ENCODE results near the gene LRRC38. TPM values are rescaled to one million over a fixed set of nuclear protein-coding genes. Genes with fewer than 3 reads are reported as not detected.
"Not testable (repeated sequence)": the region's sequence is repeated elsewhere in the genome, so short reads cannot be mapped to it uniquely, and the experiment has no call there.

Gene LRRC38
- polyA plus RNA-seq, 1 donor, result 0.22 TPM

- peaks cover 8% of the 10 kb centered on the region for H3K9me3 ChIP-seq (ENCODE audit: control insufficient read depth, low read depth, low read length)
- no CpG with 5 or more reads among the region's 3 CpGs for WGBS (ENCODE audit: insufficient coverage, low lambda C conversion rate)
- DNase-seq, result no peak
- H3K27me3 ChIP-seq (ENCODE audit: control insufficient read depth, insufficient read depth, low read length), result no peaks in the 10 kb centered on the region
- no peak overlapping the region for H3K27ac ChIP-seq (ENCODE audit: low read length)
- H3K36me3 ChIP-seq (ENCODE audit: control insufficient read depth, insufficient read depth, low read length), result no peaks in the 10 kb centered on the region
- H3K4me3 ChIP-seq (ENCODE audit: low read length), result no peak overlapping the region
- no peaks in the 10 kb centered on the region for H3K4me1 ChIP-seq (ENCODE audit: control insufficient read depth, insufficient read depth, low read length)
These were observed 78.3 kb downstream of the LRRC38 start for GRCh38 chr1:13435458-13435857.

GRCh38 chr1:13433694-13434358 lies 80.0 kb downstream of the LRRC38 start:
- DNase-seq, result not testable (repeated sequence)
- WGBS (ENCODE audit: insufficient coverage, low lambda C conversion rate), result no CpG with 5 or more reads among the region's 32 CpGs

DNA sequence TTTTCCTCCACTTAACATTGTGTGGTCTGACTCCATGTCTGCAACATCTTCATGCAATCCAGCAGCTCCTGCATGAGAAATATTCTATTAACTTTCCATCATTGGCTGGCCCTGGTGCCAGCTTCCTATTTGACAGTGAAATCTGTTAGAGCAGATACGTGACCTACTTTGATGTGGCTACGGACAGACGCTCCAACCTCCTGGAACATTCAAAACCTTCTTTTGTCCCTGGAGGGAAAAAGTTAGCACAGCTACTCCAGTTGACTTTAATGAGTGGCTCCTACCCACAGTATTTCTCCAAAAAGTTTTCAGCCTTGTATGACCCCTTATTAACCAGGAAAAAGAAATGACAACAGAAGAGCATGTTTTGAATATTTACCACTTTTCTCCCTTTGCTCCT lies 81.6 kb downstream of the LRRC38 start:
- H3K27me3 ChIP-seq (ENCODE audit: control insufficient read depth, insufficient read depth, low read length), result no peaks in the 10 kb centered on the region

More at GRCh38 chr1:13433694-13434358, 80.0 kb downstream of the LRRC38 start:
- H3K4me3 ChIP-seq (ENCODE audit: low read length); H3K4me1 ChIP-seq (ENCODE audit: control insufficient read depth, insufficient read depth, low read length); H3K36me3 ChIP-seq (ENCODE audit: control insufficient read depth, insufficient read depth, low read length); H3K27me3 ChIP-seq (ENCODE audit: control insufficient read depth, insufficient read depth, low read length); H3K27ac ChIP-seq (ENCODE audit: low read length): not testable (repeated sequence)
- peaks cover 11% of the 10 kb centered on the region for H3K9me3 ChIP-seq (ENCODE audit: control insufficient read depth, low read depth, low read length)

DNA sequence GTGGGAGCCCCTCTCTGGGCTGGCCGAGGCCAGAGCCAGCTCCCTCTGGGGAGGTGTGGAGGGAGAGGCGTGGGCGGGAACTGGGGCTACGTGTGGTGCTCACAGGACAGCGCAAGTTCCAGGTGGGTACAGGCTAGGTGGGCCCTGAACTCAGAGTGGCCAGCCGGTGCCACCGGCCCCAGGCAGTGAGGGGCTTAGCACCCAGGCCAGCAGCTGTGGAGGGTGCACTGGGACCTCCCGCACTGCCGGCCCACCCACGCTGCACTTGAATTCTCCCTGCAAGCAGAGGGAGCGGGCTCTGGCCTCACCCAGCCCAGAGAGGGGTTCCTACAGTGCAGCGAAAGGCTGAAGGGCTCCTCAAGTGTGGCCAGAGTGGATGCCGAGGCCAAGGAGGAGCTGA lies 83.3 kb downstream of the LRRC38 start:
- Histone ChIP-seq H3K36me3 (ENCODE audit: control insufficient read depth, insufficient read depth, low read length) (no peaks in the 10 kb centered on the region), H3K27me3 (ENCODE audit: control insufficient read depth, insufficient read depth, low read length) (no peaks in the 10 kb centered on the region), H3K4me1 (ENCODE audit: control insufficient read depth, insufficient read depth, low read length) (no peaks in the 10 kb centered on the region), H3K4me3 (ENCODE audit: low read length) (no peak overlapping the region), H3K27ac (ENCODE audit: low read length) (no peak overlapping the region), H3K9me3 (ENCODE audit: control insufficient read depth, low read depth, low read length) (peaks cover 11% of the 10 kb centered on the region)
- no peak for DNase-seq
- no CpG with 5 or more reads among the region's 13 CpGs for WGBS (ENCODE audit: insufficient coverage, low lambda C conversion rate)

More for the DNA sequence above, 81.6 kb downstream of the LRRC38 start:
- peaks cover 11% of the 10 kb centered on the region for H3K9me3 ChIP-seq (ENCODE audit: control insufficient read depth, low read depth, low read length)
- H3K36me3 ChIP-seq (ENCODE audit: control insufficient read depth, insufficient read depth, low read length), result no peaks in the 10 kb centered on the region
- WGBS (ENCODE audit: insufficient coverage, low lambda C conversion rate), result no CpG with 5 or more reads among the region's 3 CpGs
- H3K4me1 ChIP-seq (ENCODE audit: control insufficient read depth, insufficient read depth, low read length), result no peaks in the 10 kb centered on the region
- H3K4me3 ChIP-seq (ENCODE audit: low read length), result no peak overlapping the region
- H3K27ac ChIP-seq (ENCODE audit: low read length), result no peak overlapping the region
- DNase-seq, result no peak

Other genes with a start within 250 kb of the LRRC38 start
- gene PRAMEF8, start 228.9 kb downstream of the LRRC38 start, polyA plus RNA-seq, result not detected
- not detected for gene PRAMEF33, start 210.5 kb downstream of the LRRC38 start, polyA plus RNA-seq
- gene PRAMEF15, start 198.4 kb downstream of the LRRC38 start, polyA plus RNA-seq, result not detected
- not detected for gene PRAMEF14, start 166.9 kb downstream of the LRRC38 start, polyA plus RNA-seq
- not detected for gene PRAMEF19, start 142.1 kb downstream of the LRRC38 start, polyA plus RNA-seq
- not detected for gene PRAMEF17, start 124.4 kb downstream of the LRRC38 start, polyA plus RNA-seq
- gene PRAMEF20, start 103.6 kb downstream of the LRRC38 start, polyA plus RNA-seq, result not detected
- gene PDPN, start 69.8 kb upstream of the LRRC38 start, polyA plus RNA-seq, result 11.9 TPM
- 26.0 TPM for gene PRDM2, start 186.2 kb upstream of the LRRC38 start, polyA plus RNA-seq